Osteocyte (in vitro differentiated cells): ENCODE measurements around the gene TNN. TPM values are rescaled to one million over a fixed set of nuclear protein-coding genes. Genes with fewer than 3 reads are reported as not detected.

Source experiments
- DNase-seq: peaks from one replicate; pipeline ENCODE4 v3.0.0; 2021; ENCODE audit warnings: mixed read lengths; ENCODE audit not compliant: unreplicated experiment; ENCODE audit errors: extremely low spot score
- H3K27ac Mint-ChIP-seq: one replicate; pipeline ENCODE4 v1.8.0; 2021; ENCODE audit warnings: mild to moderate bottlenecking, mixed read lengths; ENCODE audit not compliant: unreplicated experiment
- H3K27me3 Mint-ChIP-seq: one replicate; pipeline ENCODE4 v1.8.0; 2021; ENCODE audit warnings: mixed read lengths; ENCODE audit not compliant: unreplicated experiment
- H3K36me3 Mint-ChIP-seq: one replicate; pipeline ENCODE4 v1.8.0; 2021; ENCODE audit warnings: mixed read lengths; ENCODE audit not compliant: unreplicated experiment
- H3K4me1 Mint-ChIP-seq: one replicate; pipeline ENCODE4 v1.8.0; 2021; ENCODE audit warnings: mixed read lengths; ENCODE audit not compliant: unreplicated experiment
- H3K4me3 Mint-ChIP-seq: one replicate; pipeline ENCODE4 v1.8.0; 2021; ENCODE audit warnings: mild to moderate bottlenecking, moderate library complexity, mixed read lengths; ENCODE audit not compliant: unreplicated experiment
- H3K9me3 Mint-ChIP-seq: one replicate; pipeline ENCODE4 v1.8.0; 2021; ENCODE audit warnings: mixed read lengths; ENCODE audit not compliant: unreplicated experiment
- CTCF ChIP-seq: fragments of 200-600 bp; sonication (generic); IDR thresholded peaks from 2 replicates; pipeline ENCODE4 v1.5.0; 2021; ENCODE audit warnings: antibody characterized with exemption, mild to moderate bottlenecking, moderate library complexity
- total RNA-seq: library from RNA; stranded (reverse); gene quantifications from 2 replicates; pipeline ENCODE4 v1.2.1, GENCODE V29; 2021

The TNN gene
- total RNA-seq, 1 donor from 2014 or later = not detected

GRCh38 chr1:175033953-175034352 is 33.7 kb upstream of the TNN start:
- DNase-seq = no peak
- Mint-ChIP-seq H3K4me1 (peaks cover 14% of the 10 kb centered on the region), H3K36me3 (no peaks in the 10 kb centered on the region), H3K4me3 (no peak overlapping the region), H3K9me3 (no peaks in the 10 kb centered on the region), H3K27me3 (no peaks in the 10 kb centered on the region), H3K27ac (no peak overlapping the region)
- no peak for TF ChIP-seq CTCF

GRCh38 chr1:175034775-175035174 is 32.9 kb upstream of the TNN start:
- H3K27ac Mint-ChIP-seq = no peak overlapping the region
- H3K9me3 Mint-ChIP-seq = no peaks in the 10 kb centered on the region
- H3K4me3 Mint-ChIP-seq = no peak overlapping the region
- H3K4me1 Mint-ChIP-seq = peaks cover 12% of the 10 kb centered on the region
- H3K27me3 Mint-ChIP-seq = no peaks in the 10 kb centered on the region
- no peaks in the 10 kb centered on the region for H3K36me3 Mint-ChIP-seq
- no peak for TF ChIP-seq CTCF
- DNase-seq = no peak

- Mint-ChIP-seq H3K9me3 (no peaks in the 10 kb centered on the region), H3K27me3 (no peaks in the 10 kb centered on the region), H3K4me1 (peaks cover 12% of the 10 kb centered on the region), H3K36me3 (no peaks in the 10 kb centered on the region), H3K27ac (no peak overlapping the region), H3K4me3 (no peak overlapping the region)
- no peak for DNase-seq
- TF ChIP-seq CTCF = no peak
Observed at GRCh38 chr1:175035865-175036264, 31.8 kb upstream of the TNN start.

- TF ChIP-seq CTCF = no peak
- no peaks in the 10 kb centered on the region for H3K27me3 Mint-ChIP-seq
- no peaks in the 10 kb centered on the region for H3K9me3 Mint-ChIP-seq
- H3K27ac Mint-ChIP-seq = no peak overlapping the region
- peaks cover 12% of the 10 kb centered on the region for H3K4me1 Mint-ChIP-seq
- DNase-seq = no peak
- no peak overlapping the region for H3K4me3 Mint-ChIP-seq
- H3K36me3 Mint-ChIP-seq = no peaks in the 10 kb centered on the region
Observed at GRCh38 chr1:175036476-175036875, 31.2 kb upstream of the TNN start.

GRCh38 chr1:175037416-175037815 is 30.2 kb upstream of the TNN start:
- no peak for TF ChIP-seq CTCF
- Mint-ChIP-seq H3K4me1 (peaks cover 12% of the 10 kb centered on the region), H3K9me3 (no peaks in the 10 kb centered on the region), H3K27me3 (no peaks in the 10 kb centered on the region), H3K36me3 (no peaks in the 10 kb centered on the region), H3K27ac (no peak overlapping the region), H3K4me3 (no peak overlapping the region)
- DNase-seq = no peak
